Embryonic facial prominence (tissue), 1 donor: ENCODE measurements around the gene ESD.
"Not testable (repeated sequence)": the region's sequence is repeated elsewhere in the genome, so short reads cannot be mapped to it uniquely, and the experiment has no call there.

ENCODE experiments used
- DNase-seq: peaks from one replicate; pipeline ENCODE4 v3.0.0-alpha.2; 2016; ENCODE audit errors: extremely low spot score

Gene ESD

DNA sequence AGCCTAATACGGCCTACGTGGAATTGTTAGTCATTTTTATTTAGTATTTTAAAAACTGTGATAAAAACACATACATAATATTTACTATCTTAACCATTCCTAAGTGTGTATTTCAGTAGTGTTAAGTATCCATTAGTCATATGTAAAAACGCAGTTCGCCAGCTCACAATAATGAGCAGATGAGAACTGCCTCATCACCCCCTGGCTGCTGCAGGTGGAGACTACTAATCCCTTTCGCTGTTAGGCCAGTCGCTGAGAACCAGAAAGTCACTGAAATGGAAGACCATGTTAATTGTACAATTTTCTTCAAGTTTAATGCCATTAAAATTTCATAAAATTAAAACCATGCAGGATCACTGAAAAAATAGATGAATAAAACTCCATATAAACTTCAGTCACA is 1.6 kb downstream of the ESD start:
- no peak for DNase-seq

GRCh38 chr13:46783504-46783903 is 13.5 kb downstream of the ESD start:
- DNase-seq = no peak

- DNase-seq = no peak
Measured at GRCh38 chr13:46782691-46783090, 14.3 kb downstream of the ESD start.

DNA sequence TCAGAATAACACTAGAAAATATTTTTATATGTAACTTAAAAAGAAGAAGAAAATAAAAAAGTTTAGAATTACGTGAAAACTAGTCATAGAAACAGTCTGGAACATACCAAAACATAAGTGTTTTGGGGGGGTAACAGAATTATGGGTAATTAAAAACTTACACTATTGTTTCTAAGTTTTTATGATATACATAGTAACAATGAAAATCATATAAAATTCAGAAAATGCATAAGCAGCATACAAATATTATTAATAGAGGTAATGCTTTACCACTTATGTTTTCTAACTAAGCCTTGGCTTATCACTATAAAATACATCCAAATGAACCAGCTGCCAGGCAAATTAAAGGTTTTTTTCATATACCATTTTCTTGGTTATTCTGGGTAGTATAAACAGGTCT is 14.9 kb downstream of the ESD start:
- DNase-seq = no peak

GRCh38 chr13:46778890-46779289 is 18.1 kb downstream of the ESD start:
- DNase-seq = no peak

- DNase-seq = no peak
Measured at GRCh38 chr13:46778095-46778494, 18.9 kb downstream of the ESD start.

DNA sequence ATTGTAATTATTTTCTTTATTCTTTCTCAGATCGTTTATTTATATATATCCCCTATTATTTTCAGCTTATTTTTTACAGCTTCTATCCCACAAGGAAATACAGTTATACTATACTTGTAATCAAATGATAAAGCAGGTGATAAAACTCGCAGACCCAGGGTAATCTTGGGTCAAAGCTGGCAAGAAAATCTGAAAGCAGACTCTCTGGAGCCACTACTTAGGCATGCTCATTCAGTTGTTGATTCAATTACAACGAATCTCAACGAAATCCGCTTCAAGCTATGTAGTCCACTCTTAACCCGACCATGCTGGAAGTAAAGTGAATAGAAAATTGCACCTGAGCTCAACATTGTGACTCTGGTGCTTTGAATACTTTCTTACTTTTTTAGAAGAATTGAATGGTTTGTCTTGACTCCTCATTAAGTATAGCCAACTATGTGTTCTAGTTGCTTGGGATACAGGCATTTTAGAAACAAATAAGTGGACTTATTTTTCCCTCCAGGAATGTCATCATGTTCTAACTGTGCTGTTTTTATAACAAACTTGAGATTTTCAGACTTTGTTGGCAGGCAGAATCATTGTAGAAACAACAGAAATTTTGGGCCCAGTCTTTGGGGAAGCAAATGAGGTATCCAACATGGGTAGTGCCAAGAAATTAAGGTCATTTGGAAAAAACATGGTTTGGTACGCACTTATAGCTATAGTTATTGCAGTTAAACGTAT is 21.4 kb downstream of the ESD start:
- DNase-seq = no peak

DNA sequence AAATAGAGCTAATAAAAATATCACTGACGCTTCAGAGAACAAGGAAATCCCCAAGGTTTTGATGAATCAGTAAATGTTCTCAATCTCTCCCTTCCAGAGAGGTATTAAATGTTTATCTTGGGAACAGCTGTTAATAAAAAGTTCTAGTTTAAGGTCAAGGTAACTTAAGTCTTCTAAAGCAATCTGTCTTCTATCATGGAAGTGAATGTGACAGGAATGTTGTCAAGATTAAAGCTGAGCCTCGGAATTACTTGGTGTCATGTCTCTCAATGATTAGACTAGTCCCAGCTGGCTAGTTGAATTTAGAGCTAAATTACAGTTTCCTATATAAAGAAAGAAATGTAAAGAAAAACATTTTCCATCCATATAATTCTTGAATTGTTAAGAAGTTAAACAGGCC is 23.4 kb downstream of the ESD start:
- DNase-seq = no peak

GRCh38 chr13:46771693-46772092 is 25.3 kb downstream of the ESD start:
- DNase-seq = no peak

DNA sequence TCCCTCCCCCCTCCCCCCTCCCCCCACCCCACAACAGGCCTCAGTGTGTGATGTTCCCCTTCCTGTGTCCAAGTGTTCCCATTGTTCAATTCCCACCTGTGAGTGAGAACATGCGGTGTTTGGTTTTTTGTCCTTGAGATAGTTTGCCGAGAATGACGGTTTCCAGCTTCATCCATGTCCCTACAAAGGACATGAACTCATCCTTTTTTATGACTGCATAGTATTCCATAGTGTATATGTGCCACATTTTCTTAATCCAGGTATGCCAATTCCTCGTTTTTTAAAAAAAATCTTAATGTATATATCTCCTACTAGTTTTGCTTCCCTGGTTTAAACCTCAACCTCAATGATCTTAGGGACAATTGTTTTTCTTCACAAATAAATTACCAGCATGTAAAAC is 27.0 kb downstream of the ESD start:
- DNase-seq = not testable (repeated sequence)

- no peak for DNase-seq
Measured at GRCh38 chr13:46761866-46762265, 35.1 kb downstream of the ESD start.

GRCh38 chr13:46761174-46761573 is 35.8 kb downstream of the ESD start:
- no peak for DNase-seq

DNA sequence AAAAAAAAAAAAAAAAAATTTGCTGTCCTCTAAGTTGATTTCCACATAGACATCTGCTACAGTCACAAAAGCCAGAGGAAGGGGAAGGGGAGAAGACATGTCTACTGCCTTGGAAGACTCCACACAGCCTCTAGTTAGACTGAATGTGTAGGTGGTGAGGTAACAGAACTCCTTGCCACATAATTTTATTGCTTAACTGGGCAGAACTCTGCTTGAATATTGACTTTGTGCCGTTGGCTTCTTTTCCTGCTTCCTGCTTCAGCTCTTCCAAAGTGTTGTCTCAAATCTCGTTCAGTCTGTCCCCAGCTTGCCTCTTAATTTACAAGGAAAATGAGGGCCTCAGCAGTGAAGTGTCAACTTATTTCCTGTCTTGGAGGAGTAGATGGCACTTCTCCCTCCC is 37.1 kb downstream of the ESD start:
- no peak for DNase-seq

DNA sequence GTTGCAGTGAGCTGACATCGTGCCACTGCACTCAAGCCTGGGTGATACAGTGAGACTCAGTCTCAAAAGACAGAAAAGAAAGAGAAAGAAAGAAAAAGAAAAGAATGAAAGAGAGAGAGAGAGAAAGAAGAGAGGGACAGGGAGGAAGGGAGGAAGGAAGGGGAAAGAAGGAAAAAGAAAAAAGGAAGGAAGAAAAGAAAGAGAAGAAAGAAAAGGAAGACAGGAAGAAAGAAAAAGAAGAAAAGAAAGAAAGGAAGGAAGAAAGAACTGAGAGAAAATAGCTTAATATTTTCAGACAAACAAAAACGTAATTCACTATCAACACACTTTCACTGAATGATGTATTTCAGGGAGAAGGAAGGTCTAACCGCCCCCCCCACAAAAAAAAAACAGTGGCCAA is 39.3 kb downstream of the ESD start:
- DNase-seq = no peak

- no peak for DNase-seq
Measured at GRCh38 chr13:46756977-46757376, 40.0 kb downstream of the ESD start.

GRCh38 chr13:46755508-46755907 is 41.5 kb downstream of the ESD start:
- not testable (repeated sequence) for DNase-seq

GRCh38 chr13:46754812-46755211 is 42.1 kb downstream of the ESD start:
- DNase-seq = no peak

DNA sequence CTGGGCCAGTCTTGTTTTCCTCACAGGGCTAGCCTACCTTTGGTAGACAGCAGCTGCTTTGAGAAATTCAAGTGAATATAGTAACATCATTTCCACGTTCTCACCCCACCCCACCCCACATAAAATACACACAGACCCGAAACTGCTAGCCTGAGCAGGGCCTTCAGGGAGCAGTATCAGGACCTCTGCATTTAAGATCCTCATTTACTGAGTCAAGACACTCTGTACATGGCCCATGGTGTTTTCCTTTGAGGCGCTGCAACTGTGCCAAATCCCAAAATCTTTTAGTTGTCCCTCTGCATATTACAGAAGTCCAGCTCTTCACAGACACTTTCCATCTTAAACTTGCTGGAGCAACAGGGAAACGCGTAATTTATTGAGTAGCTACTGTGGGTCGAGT is 43.0 kb downstream of the ESD start:
- no peak for DNase-seq

DNA sequence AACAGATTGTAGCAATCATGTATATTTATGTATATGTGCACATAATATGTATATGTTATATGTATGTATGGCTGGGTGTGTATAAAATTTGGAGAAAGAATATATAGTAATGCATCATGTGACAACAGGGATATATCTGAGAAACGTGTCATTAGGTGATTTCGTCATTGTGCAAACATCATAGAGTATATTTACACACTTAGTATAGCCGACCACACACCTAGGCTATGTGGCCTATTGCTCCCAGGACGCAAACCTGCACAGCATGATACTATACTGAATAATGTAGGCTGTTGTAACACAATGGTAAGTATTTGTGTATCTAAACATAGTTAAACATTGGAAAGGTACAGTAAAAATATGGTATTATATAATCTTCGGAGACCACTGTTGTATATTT is 43.8 kb downstream of the ESD start:
- no peak for DNase-seq

DNA sequence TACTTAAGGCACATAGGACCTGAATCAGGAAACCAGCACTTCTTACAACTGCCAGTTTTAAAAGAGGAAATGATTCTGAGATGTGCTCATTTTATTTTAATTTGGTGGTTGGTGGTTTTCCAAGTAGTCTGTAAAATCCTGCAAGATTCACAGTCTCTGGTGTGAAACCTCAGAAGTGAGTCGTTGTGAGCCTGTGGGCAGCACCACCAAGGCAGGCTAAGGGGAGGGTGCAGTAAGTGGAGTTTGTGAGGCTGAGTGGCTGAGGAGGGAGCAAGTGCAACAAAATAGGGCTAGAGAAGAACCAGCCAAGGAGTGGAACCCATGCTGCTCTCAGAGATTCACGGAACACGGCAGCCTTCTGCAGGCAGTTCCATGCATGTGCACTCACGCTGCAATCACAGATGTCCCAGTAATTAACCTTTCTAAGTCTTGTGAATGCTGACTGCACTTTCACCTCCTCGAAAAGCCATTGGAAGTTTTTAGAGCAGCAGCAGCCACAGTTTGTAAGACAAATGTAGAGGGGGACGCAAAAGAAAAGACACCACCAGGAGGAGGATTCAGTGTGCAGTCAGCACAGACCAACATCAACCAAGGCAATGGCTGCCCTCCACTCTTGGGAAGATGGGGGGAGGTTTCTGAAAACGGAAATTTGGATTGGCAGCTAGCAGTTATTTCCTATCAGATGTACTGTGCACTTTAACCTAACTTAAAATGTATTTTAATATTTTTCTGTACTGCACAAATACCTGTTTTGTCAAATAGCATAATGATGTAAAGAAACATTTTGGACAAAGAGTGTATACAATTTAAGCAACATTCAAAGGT is 44.9 kb downstream of the ESD start:
- DNase-seq = no peak

GRCh38 chr13:46749951-46750350 is 47.0 kb downstream of the ESD start:
- DNase-seq = no peak

- DNase-seq = no peak
Measured at GRCh38 chr13:46748300-46748699, 48.7 kb downstream of the ESD start.

DNA sequence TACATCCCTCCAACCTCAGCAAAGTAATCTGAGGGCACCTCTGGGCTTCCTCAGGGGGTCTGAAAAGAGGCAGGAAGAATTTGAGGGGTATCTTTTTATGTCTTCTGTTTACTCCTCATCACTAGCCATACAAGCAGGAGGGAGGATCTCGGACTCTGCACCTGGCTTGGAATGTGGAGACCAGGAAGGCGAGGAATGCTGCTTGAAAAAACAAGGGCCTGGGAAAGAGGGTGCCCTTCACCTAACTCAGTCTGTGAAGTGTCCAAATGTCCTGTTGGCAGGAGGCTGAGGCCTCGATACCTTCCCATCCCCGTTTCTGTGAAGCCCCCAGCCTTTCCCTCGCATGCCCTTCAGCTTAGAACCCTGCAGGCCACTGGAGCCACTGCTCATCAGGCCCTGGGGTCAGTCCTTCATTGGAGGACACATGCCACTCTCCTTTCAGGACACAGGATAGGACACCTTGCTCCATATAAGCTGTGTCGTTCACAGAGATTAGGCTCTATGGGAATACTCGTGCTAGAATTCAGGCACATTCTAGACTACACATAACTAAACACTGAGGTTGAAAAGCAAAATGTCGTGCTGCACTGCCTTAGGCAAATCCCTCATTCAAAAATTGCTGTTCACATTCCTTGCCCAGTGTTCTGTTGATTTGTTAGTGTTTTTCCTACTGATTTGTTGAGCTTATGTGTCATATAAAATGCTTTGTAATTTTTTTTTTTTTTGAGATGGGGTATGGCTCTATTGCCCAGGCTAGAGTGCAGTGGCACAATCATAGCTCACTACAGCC is 49.7 kb downstream of the ESD start:
- no peak for DNase-seq
